ENCODE data around the gene HMGCLL1. TPM values are rescaled to one million over a fixed set of nuclear protein-coding genes. Genes with fewer than 3 reads are reported as not detected.

The HMGCLL1 gene
- total RNA-seq, 4 donors from 2014 or later, result 0.55 to 0.64 TPM; not detected in 2

GRCh38 chr6:55433446-55434130 is 145.4 kb downstream of the HMGCLL1 start:
- Histone ChIP-seq H3K4me1 (no peaks in the 10 kb centered on the region), H3K36me3 (no peaks in the 10 kb centered on the region), H3K27ac (no peak overlapping the region), H3K9me3 (no peaks in the 10 kb centered on the region), H3K27me3 (no peaks in the 10 kb centered on the region), H3K4me3 (no peak overlapping the region)
- intact Hi-C loops (cut with DNase I; ENCODE audit: low total_unique reads) (no loop called here), in situ Hi-C loops (cut with MboI; ENCODE audit: low pct_ligation_motif_present in 1 of 4, low pct_unique_long_range_greater_than_20kb in 1 of 4, low sequenced_read_pairs in 3 of 4) (loop anchor here in 1 of 4 donors (25.0 kb wide), 1 partner anchor 454 kb away; the partner anchor contains the start of gene BMP5)
- no peak for DNase-seq
- no peak for TF ChIP-seq CTCF (IDR thresholded peaks at IDR 0.05)
- TF ChIP-seq POLR2AphosphoS5 (IDR thresholded peaks at IDR 0.05), result no peak
- TF ChIP-seq EP300 (IDR thresholded peaks at IDR 0.05; ENCODE audit: low read depth), result no peak
- TF ChIP-seq POLR2A (IDR thresholded peaks at IDR 0.05), result no peak
- WGBS, 2 donors (ENCODE audit: low coverage in 1 of 2), result 35 to 61% methylated on average over 2 of the region's 2 CpGs

GRCh38 chr6:55423933-55424332 is 155.1 kb downstream of the HMGCLL1 start:
- intact Hi-C loops (cut with DNase I; ENCODE audit: low total_unique reads), result no loop called here
- in situ Hi-C loops (cut with MboI; ENCODE audit: low pct_ligation_motif_present in 1 of 4, low pct_unique_long_range_greater_than_20kb in 1 of 4, low sequenced_read_pairs in 3 of 4), result no loop called here
- no peaks in the 10 kb centered on the region for H3K9me3 ChIP-seq
- no peak overlapping the region for H3K27ac ChIP-seq
- H3K36me3 ChIP-seq, result no peaks in the 10 kb centered on the region
- TF ChIP-seq EP300 (IDR thresholded peaks at IDR 0.05; ENCODE audit: low read depth), result no peak
- TF ChIP-seq POLR2AphosphoS5 (IDR thresholded peaks at IDR 0.05), result no peak
- TF ChIP-seq POLR2A (IDR thresholded peaks at IDR 0.05), result no peak
- no peak for TF ChIP-seq CTCF (IDR thresholded peaks at IDR 0.05)
- H3K4me1 ChIP-seq, result no peaks in the 10 kb centered on the region
- WGBS, 2 donors (ENCODE audit: low coverage in 1 of 2), result 51 to 64% methylated on average over 2 of the region's 2 CpGs
- no peaks in the 10 kb centered on the region for H3K27me3 ChIP-seq
- no peak overlapping the region for H3K4me3 ChIP-seq
- DNase-seq, result no peak

GRCh38 chr6:55410674-55411073 is 168.3 kb downstream of the HMGCLL1 start:
- Histone ChIP-seq H3K4me1 (no peaks in the 10 kb centered on the region), H3K9me3 (no peaks in the 10 kb centered on the region), H3K4me3 (no peak overlapping the region), H3K27me3 (no peaks in the 10 kb centered on the region), H3K27ac (no peak overlapping the region), H3K36me3 (no peaks in the 10 kb centered on the region)
- in situ Hi-C loops (cut with MboI; ENCODE audit: low pct_ligation_motif_present in 1 of 4, low pct_unique_long_range_greater_than_20kb in 1 of 4, low sequenced_read_pairs in 3 of 4) (no loop called here), intact Hi-C loops (cut with DNase I; ENCODE audit: low total_unique reads) (no loop called here)
- TF ChIP-seq CTCF (IDR thresholded peaks at IDR 0.05) (no peak), POLR2AphosphoS5 (IDR thresholded peaks at IDR 0.05) (no peak), EP300 (IDR thresholded peaks at IDR 0.05; ENCODE audit: low read depth) (no peak), POLR2A (IDR thresholded peaks at IDR 0.05) (no peak)
- DNase-seq, result no peak

GRCh38 chr6:55405474-55406235 is 173.3 kb downstream of the HMGCLL1 start:
- no peaks in the 10 kb centered on the region for H3K36me3 ChIP-seq
- no peaks in the 10 kb centered on the region for H3K9me3 ChIP-seq
- no peak for TF ChIP-seq POLR2A (IDR thresholded peaks at IDR 0.05)
- TF ChIP-seq CTCF (IDR thresholded peaks at IDR 0.05), result no peak
- TF ChIP-seq POLR2AphosphoS5 (IDR thresholded peaks at IDR 0.05), result no peak
- no peak for TF ChIP-seq EP300 (IDR thresholded peaks at IDR 0.05; ENCODE audit: low read depth)
- intact Hi-C loops (cut with DNase I; ENCODE audit: low total_unique reads), result no loop called here
- H3K27ac ChIP-seq, result no peak overlapping the region
- H3K4me3 ChIP-seq, result no peak overlapping the region
- in situ Hi-C loops (cut with MboI; ENCODE audit: low pct_ligation_motif_present in 1 of 4, low pct_unique_long_range_greater_than_20kb in 1 of 4, low sequenced_read_pairs in 3 of 4), result no loop called here
- H3K27me3 ChIP-seq, result no peaks in the 10 kb centered on the region
- DNase-seq, result no peak
- no peaks in the 10 kb centered on the region for H3K4me1 ChIP-seq
- WGBS, 2 donors (ENCODE audit: low coverage in 1 of 2), result 68 to 85% methylated on average over 4 to 7 of the region's 7 CpGs
